Measurements from ENCODE around the gene SULT1A3.

DNA sequence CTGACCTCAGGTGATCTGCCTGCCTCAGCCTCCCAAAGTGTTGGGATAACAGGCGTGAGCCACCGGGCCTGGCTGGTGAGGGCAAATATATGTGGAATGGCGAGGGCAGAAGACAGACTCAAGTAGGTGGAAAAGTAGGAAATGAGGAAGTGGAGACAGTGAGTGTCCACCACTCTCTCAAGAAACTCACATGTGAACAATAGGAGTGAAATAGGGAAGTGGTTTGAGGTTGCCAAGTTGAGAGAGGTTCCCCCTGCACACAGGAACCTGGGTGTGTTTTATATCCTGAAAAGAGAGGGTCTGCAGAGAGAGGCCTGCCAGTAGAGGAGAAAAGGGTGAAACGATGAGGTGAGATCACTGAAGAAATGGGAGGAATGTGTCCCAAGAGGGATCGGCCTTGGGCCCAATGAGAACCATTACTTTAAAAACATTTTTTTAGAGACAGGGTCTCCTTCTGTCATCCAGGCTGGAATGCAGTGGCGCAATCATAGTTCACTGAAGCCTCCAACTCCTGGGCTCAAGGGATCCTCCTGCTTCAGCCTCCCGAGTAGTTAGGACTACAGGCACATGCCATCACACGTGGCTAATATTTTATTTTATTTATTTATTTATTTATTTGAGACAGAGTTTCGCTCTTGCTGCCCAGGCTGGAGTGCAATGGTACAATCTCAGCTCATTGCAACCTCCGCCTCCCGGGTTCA, 32.7 kb upstream of the SULT1A3 start:
- TF ChIP-seq, protein P1, sequence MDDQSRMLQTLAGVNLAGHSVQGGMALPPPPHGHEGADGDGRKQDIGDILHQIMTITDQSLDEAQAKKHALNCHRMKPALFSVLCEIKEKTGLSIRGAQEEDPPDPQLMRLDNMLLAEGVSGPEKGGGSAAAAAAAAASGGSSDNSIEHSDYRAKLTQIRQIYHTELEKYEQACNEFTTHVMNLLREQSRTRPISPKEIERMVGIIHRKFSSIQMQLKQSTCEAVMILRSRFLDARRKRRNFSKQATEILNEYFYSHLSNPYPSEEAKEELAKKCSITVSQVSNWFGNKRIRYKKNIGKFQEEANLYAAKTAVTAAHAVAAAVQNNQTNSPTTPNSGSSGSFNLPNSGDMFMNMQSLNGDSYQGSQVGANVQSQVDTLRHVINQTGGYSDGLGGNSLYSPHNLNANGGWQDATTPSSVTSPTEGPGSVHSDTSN (IDR thresholded peaks at IDR 0.05): no peak
- TF ChIP-seq, protein P2, sequence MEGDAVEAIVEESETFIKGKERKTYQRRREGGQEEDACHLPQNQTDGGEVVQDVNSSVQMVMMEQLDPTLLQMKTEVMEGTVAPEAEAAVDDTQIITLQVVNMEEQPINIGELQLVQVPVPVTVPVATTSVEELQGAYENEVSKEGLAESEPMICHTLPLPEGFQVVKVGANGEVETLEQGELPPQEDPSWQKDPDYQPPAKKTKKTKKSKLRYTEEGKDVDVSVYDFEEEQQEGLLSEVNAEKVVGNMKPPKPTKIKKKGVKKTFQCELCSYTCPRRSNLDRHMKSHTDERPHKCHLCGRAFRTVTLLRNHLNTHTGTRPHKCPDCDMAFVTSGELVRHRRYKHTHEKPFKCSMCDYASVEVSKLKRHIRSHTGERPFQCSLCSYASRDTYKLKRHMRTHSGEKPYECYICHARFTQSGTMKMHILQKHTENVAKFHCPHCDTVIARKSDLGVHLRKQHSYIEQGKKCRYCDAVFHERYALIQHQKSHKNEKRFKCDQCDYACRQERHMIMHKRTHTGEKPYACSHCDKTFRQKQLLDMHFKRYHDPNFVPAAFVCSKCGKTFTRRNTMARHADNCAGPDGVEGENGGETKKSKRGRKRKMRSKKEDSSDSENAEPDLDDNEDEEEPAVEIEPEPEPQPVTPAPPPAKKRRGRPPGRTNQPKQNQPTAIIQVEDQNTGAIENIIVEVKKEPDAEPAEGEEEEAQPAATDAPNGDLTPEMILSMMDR (IDR thresholded peaks at IDR 0.05): no peak
- TF ChIP-seq EP300 (IDR thresholded peaks at IDR 0.05) (no peak), PHF8 (IDR thresholded peaks at IDR 0.05; ENCODE audit: borderline replicate concordance, low read depth) (no peak), POLR2A (IDR thresholded peaks at IDR 0.05; ENCODE audit: low read length) (no peak), POLR2AphosphoS2 (conservative IDR thresholded peaks at IDR 0.05; ENCODE audit: low read length) (no peak), HDAC2 (IDR thresholded peaks at IDR 0.05) (no peak), CEBPB (IDR thresholded peaks at IDR 0.05) (no peak), JUNB (IDR thresholded peaks at IDR 0.05) (no peak)
- TF ChIP-seq, protein P3, sequence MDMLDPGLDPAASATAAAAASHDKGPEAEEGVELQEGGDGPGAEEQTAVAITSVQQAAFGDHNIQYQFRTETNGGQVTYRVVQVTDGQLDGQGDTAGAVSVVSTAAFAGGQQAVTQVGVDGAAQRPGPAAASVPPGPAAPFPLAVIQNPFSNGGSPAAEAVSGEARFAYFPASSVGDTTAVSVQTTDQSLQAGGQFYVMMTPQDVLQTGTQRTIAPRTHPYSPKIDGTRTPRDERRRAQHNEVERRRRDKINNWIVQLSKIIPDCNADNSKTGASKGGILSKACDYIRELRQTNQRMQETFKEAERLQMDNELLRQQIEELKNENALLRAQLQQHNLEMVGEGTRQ (IDR thresholded peaks at IDR 0.05): no peak
- TF ChIP-seq, protein P4, sequence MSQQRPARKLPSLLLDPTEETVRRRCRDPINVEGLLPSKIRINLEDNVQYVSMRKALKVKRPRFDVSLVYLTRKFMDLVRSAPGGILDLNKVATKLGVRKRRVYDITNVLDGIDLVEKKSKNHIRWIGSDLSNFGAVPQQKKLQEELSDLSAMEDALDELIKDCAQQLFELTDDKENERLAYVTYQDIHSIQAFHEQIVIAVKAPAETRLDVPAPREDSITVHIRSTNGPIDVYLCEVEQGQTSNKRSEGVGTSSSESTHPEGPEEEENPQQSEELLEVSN (IDR thresholded peaks at IDR 0.05; ENCODE audit: borderline replicate concordance, low read depth): no peak

Measured in A549 (cell line).